HFFc6 (cell line): Measurements from ENCODE around the gene C9orf40. TPM values are rescaled to one million over a fixed set of nuclear protein-coding genes. Genes with fewer than 3 reads are reported as not detected.
A peak's percentile ranks its signal among the peaks of the same experiment; 100 is the strongest.

Experiments used
- DNase-seq: peaks from one replicate; pipeline ENCODE4 v3.0.0-alpha.2; 2018
- H3K27ac Mint-ChIP-seq: 2 replicates; pipeline ENCODE4 v1.8.0; 2020; ENCODE audit warnings: mild to moderate bottlenecking, mixed read lengths
- H3K27me3 Mint-ChIP-seq: 2 replicates; pipeline ENCODE4 v1.8.0; 2021; ENCODE audit warnings: mild to moderate bottlenecking, moderate library complexity, mixed read lengths; ENCODE audit not compliant: insufficient read depth
- H3K36me3 Mint-ChIP-seq: 2 replicates; pipeline ENCODE4 v1.8.0; 2021; ENCODE audit warnings: low read depth, mixed read lengths
- H3K4me1 Mint-ChIP-seq: 2 replicates; pipeline ENCODE4 v1.8.0; 2020; ENCODE audit warnings: low read depth, mixed read lengths
- H3K4me3 Mint-ChIP-seq: 2 replicates; pipeline ENCODE4 v1.8.0; 2020; ENCODE audit warnings: mild to moderate bottlenecking, moderate library complexity, mixed read lengths
- H3K9me3 Mint-ChIP-seq: 2 replicates; pipeline ENCODE4 v1.8.0; 2020; ENCODE audit warnings: mild to moderate bottlenecking, mixed read lengths
- CTCF ChIP-seq: fragments of 200-600 bp; sonication (generic); IDR thresholded peaks from 2 replicates; pipeline ENCODE4 v1.5.0; 2021; ENCODE audit warnings: antibody characterized with exemption, mild to moderate bottlenecking
- long read RNA-seq: library from polyadenylated mRNA; unstranded; transcript quantifications from one replicate; pipeline ENCODE4 v2.0.0, GENCODE V29; 2019
- total RNA-seq, 6 experiments: library from RNA; stranded (reverse); fragmentation: NEBNext Ultra II Directional; extraction: Animal tissue kit (Norgen Biotek cat#: 25700); gene quantifications; 2 replicates in 1 of 6; 3 replicates in 5 of 6; pipeline ENCODE4 v1.2.3, GENCODE V29; 2021

Gene C9orf40
- 10 to 100 TPM in 1 of 6 experiments, 1 to 10 TPM in 5; 5.7 to 12.0 (median 8.2) TPM for total RNA-seq
- long read RNA-seq, partial matches to known transcripts: 0 of 2 reads
- long read RNA-seq, other reads (novel, unspliced or antisense): 1 of 2 reads

GRCh38 chr9:74952201-74953151, at the start of gene C9orf40:
Gene C9orf40, minus strand, starts transcription at chr9:74952912. Its CDS starts 301 bp downstream, at chr9:74952611.
- TF ChIP-seq CTCF: peak; percentile 89
- Mint-ChIP-seq H3K27ac (peak within 1 kb of the TSS; percentile 97), H3K27me3 (no peaks in the 10 kb centered on the region), H3K4me1 (peaks cover 29% of the 10 kb centered on the region), H3K36me3 (no peaks in the 10 kb centered on the region; the same call in 1 of the 2 replicates), H3K9me3 (no peaks in the 10 kb centered on the region), H3K4me3 (peak within 1 kb of the TSS; percentile 99)
- peak; percentile 80 for DNase-seq

- H3K27ac Mint-ChIP-seq: no peak overlapping the region; the same call in 1 of the 2 replicates
- H3K27me3 Mint-ChIP-seq: no peaks in the 10 kb centered on the region
- peak; percentile 82 for DNase-seq
- H3K36me3 Mint-ChIP-seq: no peaks in the 10 kb centered on the region
- peak; percentile 94 for TF ChIP-seq CTCF
- peaks cover 7% of the 10 kb centered on the region for H3K4me1 Mint-ChIP-seq
- H3K9me3 Mint-ChIP-seq: no peaks in the 10 kb centered on the region
- H3K4me3 Mint-ChIP-seq: no peak overlapping the region
These were observed 49.2 kb upstream of the C9orf40 start for GRCh38 chr9:75001719-75002421.

- no peak overlapping the region for H3K4me3 Mint-ChIP-seq
- H3K36me3 Mint-ChIP-seq: no peaks in the 10 kb centered on the region
- H3K27me3 Mint-ChIP-seq: no peaks in the 10 kb centered on the region
These were observed 48.1 kb upstream of the C9orf40 start for GRCh38 chr9:75000835-75001234.

GRCh38 chr9:74985041-74985440, 32.3 kb upstream of the C9orf40 start:
- Mint-ChIP-seq H3K36me3 (no peaks in the 10 kb centered on the region), H3K27ac (no peak overlapping the region), H3K4me3 (no peak overlapping the region), H3K9me3 (no peaks in the 10 kb centered on the region), H3K4me1 (no peaks in the 10 kb centered on the region; the same call in 1 of the 2 replicates), H3K27me3 (no peaks in the 10 kb centered on the region)
- no peak for TF ChIP-seq CTCF
- no peak for DNase-seq

More at GRCh38 chr9:75000835-75001234, 48.1 kb upstream of the C9orf40 start:
- Mint-ChIP-seq H3K9me3 (no peaks in the 10 kb centered on the region), H3K4me1 (peaks cover 7% of the 10 kb centered on the region), H3K27ac (no peak overlapping the region)
- no peak for DNase-seq
- TF ChIP-seq CTCF: no peak

GRCh38 chr9:74983709-74984108, 31.0 kb upstream of the C9orf40 start:
- H3K9me3 Mint-ChIP-seq: no peaks in the 10 kb centered on the region
- DNase-seq: no peak
- no peak for TF ChIP-seq CTCF
- H3K36me3 Mint-ChIP-seq: no peaks in the 10 kb centered on the region
- H3K27me3 Mint-ChIP-seq: no peaks in the 10 kb centered on the region
- H3K27ac Mint-ChIP-seq: no peak overlapping the region
- H3K4me1 Mint-ChIP-seq: no peaks in the 10 kb centered on the region; the same call in 1 of the 2 replicates
- H3K4me3 Mint-ChIP-seq: no peak overlapping the region
